Cardiac muscle cell (in vitro differentiated cells and primary cell): ENCODE measurements around the gene JUND. TPM values are rescaled to one million over a fixed set of nuclear protein-coding genes. Genes with fewer than 3 reads are reported as not detected.

ENCODE experiments used
- DNase-seq, 2 donors: peaks; one replicate each; pipeline versions ENCODE4 v3.0.0 to v3.0.0-alpha.2; 2010 to 2017; ENCODE audit warnings: low read depth in 1 of 2, low spot score in 1 of 2
- H3K27ac ChIP-seq: fragments of 200-600 bp; sonication (generic); 2 replicates; pipeline ENCODE4 v1.5.1; 2016
- H3K27me3 ChIP-seq: fragments of 200-600 bp; sonication (generic); 2 replicates; pipeline ENCODE4 v1.6.0; 2016; ENCODE audit warnings: control low read depth
- H3K36me3 ChIP-seq: fragments of 200-600 bp; sonication (generic); 2 replicates; pipeline ENCODE4 v1.5.1; 2016; ENCODE audit warnings: control low read depth
- H3K4me1 ChIP-seq: fragments of 200-600 bp; sonication (generic); 2 replicates; pipeline ENCODE4 v1.8.1; 2017; ENCODE audit warnings: low read depth, mild to moderate bottlenecking, mixed run types
- H3K4me3 ChIP-seq: fragments of 200-600 bp; sonication (generic); 2 replicates; pipeline ENCODE4 v1.5.1; 2016; ENCODE audit warnings: mild to moderate bottlenecking
- H3K9me3 ChIP-seq: fragments of 200-600 bp; sonication (generic); 2 replicates; pipeline ENCODE4 v1.5.1; 2017; ENCODE audit warnings: low read depth, mild to moderate bottlenecking, control low read depth
- CTCF ChIP-seq: IDR thresholded peaks from 2 replicates; pipeline ENCODE4 v1.5.1; 2012; ENCODE audit warnings: low read depth, mild to moderate bottlenecking, low read length
- polyA plus RNA-seq: library from polyadenylated mRNA; unstranded; fragments of >200 nt; fragmentation: Nextera tagmentation; extraction: Ambion mirVana; gene quantifications from 2 replicates; pipeline ENCODE4 v1.2.1, GENCODE V29; 2016
- total RNA-seq: library from RNA; depleted of rRNA; stranded (reverse); fragments of >200 nt; gene quantifications from 2 replicates; pipeline ENCODE4 v1.2.3, GENCODE V29; 2016

The JUND gene
- total and polyA plus RNA-seq, 2 experiments from 2014 or later: 265 to 430 TPM

GRCh38 chr19:18291019-18291524 is 9.7 kb upstream of the JUND start:
- Histone ChIP-seq H3K36me3 (no peaks in the 10 kb centered on the region), H3K9me3 (no peaks in the 10 kb centered on the region), H3K4me1 (peaks cover 15% of the 10 kb centered on the region), H3K27me3 (no peaks in the 10 kb centered on the region), H3K27ac (peak overlapping the region; percentile 94), H3K4me3 (peak overlapping the region; percentile 51)
- TF ChIP-seq CTCF: peak; percentile 10
- peak in 1 of 2 donors; percentile 24 for DNase-seq

DNA sequence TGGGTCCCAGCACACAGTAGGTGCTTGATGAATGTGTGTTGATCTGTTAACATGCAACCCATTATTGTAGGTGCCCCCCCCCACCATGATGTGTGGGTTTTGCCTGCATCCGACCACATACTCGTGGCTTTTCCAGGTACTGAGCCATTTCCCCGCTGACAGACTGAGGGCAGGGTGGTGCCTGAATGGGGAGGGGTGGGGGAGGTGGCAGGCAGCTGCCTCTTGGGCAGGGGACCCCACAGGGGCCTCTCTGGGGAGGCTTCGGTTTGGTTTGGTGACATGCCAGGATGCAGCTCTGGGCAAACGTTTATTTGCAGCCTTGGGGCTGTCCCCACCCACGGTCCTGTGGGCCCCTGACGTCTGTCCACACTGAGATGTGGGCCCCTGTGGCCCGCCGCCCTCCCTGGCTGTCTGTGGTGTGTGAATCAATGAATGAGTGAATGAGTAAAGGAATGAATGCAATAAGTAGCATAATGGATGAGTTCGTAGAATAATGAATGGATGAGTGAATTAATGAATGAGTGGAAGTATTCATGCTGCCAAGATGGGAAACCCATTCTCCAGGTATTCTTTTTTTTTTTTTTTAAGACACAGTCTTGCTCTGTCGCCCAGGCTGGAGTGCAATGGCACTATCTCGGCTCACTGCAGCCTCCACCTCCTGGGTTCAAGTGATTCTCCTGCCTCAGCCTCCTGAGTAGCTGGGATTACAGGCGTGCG is 9.0 kb upstream of the JUND start:
- DNase-seq: peak in 1 of 2 donors; percentile 43
- Histone ChIP-seq H3K36me3 (no peaks in the 10 kb centered on the region), H3K4me1 (peaks cover 15% of the 10 kb centered on the region), H3K27me3 (no peaks in the 10 kb centered on the region), H3K9me3 (no peaks in the 10 kb centered on the region), H3K4me3 (no peak overlapping the region), H3K27ac (peak overlapping the region; percentile 94)
- no peak for TF ChIP-seq CTCF

DNA sequence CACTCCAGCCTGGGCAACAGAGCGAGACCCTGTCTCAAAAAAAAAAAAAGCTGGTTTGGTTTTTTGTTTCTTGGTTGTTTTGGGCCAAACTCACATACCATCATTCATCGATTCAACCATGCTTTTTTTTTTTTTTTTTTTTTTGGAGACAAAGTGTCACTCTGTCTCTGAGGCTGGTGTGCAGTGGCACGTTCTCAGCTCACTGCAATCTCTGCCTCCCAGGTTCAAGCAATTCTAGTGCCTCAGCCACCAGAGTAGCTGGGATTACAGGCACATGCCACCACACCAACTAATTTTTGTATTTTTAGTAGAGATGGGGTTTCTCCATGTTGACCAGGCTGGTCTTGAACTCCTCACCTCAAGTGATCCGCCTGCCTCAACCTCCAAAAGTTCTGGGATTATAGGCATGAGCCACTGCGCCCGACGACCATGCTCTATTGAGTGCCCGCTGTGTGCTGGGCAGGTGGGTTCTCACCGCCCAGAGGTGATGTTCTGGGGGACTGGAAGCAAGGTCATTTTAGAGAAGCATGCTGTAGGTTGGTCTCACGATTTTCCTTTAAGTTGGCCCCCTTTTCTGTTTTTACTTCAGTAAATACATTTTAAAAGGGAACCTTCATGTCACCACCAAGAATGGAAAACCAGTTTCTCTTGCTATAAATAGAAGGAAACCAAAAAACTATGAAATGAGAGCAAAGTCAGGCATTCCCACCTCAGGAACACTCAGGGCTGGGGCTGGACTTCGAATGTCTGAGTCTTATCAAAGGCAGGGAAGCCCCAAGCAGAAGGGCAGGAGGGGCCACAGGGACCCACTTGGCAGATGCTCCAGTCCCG is 8.3 kb upstream of the JUND start:
- no peak for TF ChIP-seq CTCF
- no peak for DNase-seq
- H3K4me1 ChIP-seq: peaks cover 19% of the 10 kb centered on the region
- H3K36me3 ChIP-seq: no peaks in the 10 kb centered on the region
- no peaks in the 10 kb centered on the region for H3K27me3 ChIP-seq
- H3K9me3 ChIP-seq: no peaks in the 10 kb centered on the region
- no peak overlapping the region for H3K4me3 ChIP-seq
- peak overlapping the region; percentile 33 for H3K27ac ChIP-seq

- Histone ChIP-seq H3K4me3 (no peak overlapping the region), H3K27ac (peak overlapping the region; percentile 62)
- DNase-seq: peak in 1 of 2 donors; percentile 60
These were observed 6.7 kb upstream of the JUND start for GRCh38 chr19:18287836-18288772.

More at GRCh38 chr19:18287836-18288772, 6.7 kb upstream of the JUND start:
- no peaks in the 10 kb centered on the region for H3K27me3 ChIP-seq
- TF ChIP-seq CTCF: no peak
- H3K9me3 ChIP-seq: no peaks in the 10 kb centered on the region
- H3K4me1 ChIP-seq: peaks cover 19% of the 10 kb centered on the region
- no peaks in the 10 kb centered on the region for H3K36me3 ChIP-seq
